ENCODE measurements around the gene POLD2.
A peak's percentile ranks its signal among the peaks of the same experiment; 100 is the strongest.

Gene POLD2

DNA sequence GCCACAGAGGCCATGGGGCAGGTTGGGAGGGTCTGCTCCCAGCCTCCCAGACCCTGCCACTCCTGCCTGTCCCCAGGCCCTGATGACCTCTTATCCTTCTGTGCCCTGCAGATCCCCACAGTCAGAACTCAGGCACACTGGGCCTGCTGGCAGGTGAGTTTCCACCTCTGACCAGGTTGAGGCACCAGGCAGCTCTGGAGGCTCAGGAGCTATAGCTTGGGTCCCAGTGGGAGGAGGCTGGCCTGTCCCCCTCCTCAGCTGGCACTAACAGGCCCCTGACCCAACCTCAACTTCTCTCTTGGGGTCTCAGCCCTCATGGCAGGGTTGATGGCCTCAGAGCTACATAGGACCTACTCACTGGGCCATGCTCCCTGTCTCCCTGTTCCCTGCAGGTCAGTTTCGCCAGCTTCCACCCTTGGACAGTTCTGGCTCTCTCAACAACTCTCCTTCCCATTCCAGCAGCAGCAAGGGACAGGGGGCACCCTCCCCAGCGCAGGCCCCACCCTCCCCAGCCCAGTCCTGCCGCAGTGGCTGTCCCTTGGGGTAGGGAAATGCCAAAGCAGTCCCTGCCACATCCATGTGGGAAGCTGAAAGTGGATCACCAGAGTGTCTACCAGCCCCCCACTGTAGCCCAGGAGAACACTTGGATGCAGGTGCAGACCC is 21.9 kb downstream of the POLD2 start:
- no peak for DNase-seq

DNA sequence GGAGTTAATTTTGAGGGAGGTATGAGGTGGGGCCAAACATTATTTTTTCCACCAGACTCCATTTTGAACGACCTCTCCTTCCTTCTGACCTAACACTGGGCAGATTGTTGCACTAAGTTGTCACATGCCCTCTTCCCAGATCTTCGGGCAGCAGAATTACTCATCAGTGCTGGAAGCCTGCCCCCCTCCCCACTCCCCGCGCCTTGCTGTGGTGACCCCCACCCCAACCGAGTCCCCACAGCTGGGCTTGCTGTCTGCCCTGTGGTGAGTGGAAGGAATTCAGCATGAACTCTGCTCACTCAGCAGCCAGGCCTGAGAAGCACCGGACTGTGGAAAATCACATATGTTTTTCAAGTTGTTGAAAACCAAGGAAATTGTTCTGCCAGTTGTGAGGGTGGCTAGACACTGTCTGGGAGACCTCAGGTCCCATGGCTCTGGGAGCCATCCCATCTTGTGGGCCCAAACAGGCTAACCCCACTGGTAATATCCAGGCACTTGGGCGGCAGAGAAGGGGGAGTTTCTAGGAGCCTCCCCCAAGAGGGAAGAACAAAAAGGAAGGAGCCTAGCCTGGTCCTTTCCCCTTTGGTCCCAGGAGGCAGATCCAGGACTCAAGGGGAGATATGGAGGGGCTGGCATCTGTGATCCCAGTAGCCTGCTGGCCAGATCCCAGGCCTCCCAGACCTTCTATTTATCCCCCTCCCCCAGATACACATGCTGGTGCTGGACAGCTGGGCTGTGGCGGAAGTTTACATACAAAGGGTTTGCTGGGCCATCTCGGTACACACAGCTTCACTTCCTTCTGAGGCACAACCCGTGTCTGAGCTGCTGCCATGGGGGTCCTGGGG is 22.7 kb downstream of the POLD2 start:
- no peak for DNase-seq

DNA sequence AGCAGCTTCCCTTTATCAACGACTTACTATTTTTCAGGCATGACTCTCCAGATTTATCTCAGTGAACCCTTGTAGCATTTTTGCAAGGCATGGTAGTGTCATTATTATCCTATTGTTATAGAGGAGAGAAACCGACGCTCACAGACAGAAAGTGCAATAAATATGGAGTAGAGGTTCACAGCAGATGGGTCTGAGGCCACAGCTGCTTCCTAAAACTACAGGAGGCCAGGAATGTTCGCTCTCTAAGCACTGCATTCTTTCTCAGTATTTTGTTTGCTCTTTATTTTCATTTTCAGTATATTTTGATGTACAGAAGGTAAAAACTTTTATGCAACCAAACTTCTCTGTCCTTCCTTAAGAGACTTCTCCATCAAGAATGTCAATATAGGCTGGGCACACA is 23.7 kb downstream of the POLD2 start:
- DNase-seq = no peak

DNA sequence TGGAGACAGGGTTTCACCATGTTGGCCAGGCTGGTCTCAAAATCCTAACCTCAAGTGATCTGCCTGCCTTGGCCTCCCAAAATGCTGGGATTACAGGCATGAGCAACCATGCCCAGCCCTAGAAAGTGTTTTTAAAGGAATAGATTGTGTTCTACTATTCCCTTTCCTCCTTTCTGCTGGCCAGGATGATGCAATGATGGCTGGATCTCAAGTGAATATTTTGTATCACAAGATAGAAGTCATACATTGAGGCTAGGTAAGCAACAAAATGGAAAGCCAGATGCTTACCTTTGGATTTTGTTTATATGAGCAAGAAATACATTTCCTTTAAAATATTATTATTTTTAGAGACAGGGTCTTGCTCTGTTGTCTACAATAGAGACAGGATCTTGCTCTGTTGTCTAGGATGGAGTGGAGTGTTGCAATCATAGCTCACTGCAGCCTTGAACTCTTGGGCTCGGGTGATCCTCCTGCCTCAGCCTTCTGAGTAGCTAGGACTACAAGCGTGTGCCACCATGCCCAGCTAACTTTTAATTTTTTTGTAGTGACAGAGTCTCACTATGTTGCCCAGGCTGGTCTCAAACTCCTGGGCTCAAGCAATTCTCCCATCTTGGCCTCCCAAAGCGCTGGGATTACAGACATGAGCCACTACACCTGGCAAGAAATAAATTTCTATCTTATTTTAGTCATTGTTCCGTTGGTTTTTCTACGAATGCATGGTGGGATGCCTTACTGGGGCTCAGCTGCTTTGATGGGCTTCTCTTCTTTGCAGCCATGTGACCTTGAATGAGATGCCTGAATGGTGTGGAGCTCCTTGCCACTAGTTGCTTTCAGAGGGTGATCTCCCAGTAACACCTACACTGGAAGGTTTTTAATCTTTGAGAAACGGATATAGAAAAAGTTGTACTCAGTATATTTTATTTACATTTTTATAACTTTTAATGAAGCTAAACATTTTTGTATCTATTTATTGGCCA is 25.0 kb downstream of the POLD2 start:
- no peak for DNase-seq

DNA sequence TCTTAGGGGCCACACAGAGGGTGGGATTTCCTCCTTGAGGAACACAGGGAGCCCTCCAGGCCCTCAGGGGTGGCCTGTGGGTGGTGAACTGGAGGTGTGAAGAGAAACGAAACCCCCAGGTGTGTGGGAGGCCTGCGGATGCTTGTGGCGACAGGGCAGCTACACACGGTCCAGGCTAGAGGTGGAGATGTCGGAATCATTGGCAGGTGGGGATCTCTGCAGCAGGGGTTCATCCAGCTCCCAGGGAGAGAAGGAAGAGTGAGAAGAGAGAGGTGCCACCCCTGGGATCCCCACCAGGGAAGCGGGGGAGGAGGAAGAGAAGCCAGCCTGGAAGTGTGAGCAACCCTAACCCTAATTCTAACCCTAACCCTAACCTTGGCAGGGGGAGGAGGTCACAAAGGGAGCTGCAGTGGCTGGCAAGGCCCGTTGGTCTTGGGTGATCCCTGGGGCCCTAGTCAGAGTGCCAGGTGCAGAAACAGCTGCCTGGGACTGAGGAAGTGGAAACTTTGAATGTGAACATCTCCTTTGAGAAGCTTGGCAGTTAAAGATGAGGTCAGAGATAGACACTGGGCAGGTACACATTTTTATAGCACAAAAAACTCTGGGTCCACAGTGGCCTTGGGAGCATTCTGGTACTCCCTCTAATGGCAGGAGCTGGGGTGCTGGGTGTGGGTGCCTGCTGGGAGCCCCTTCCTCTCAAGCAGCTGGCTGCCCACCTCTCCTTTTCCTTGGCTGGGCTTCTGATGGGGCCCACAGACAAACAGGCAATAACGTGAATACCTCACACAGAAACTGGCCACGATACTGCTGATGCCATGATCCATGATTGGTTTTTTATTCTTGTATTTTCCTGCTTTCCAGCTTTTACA is 26.1 kb downstream of the POLD2 start:
- no peak for DNase-seq

DNA sequence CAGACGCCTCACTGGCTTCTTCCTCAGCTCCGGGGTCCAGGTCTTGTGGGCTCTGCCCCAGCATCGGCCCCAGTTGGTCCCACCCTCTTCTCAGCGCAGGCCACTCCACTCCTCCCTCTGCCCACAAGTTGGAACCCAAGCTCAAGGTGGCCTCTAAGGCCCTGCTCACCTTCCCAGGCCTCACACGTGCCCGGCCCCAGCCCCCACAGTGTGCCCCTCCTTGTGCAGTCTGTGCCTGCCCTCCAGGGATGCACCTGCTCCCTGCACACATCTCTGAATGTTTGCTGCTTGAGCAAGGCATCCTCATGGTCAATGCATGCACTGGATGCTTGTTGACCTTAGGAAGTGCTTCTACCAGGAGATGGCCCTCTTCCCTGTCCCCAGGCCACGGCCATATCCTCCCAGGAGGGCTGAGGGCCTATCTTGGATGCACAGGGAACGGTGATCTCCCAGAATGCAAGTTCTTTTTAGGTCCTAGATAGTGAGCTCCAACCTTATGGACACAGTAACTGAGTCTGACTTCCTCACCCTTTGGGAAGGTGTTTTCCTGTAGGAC is 26.9 kb downstream of the POLD2 start:
- DNase-seq = no peak

DNA sequence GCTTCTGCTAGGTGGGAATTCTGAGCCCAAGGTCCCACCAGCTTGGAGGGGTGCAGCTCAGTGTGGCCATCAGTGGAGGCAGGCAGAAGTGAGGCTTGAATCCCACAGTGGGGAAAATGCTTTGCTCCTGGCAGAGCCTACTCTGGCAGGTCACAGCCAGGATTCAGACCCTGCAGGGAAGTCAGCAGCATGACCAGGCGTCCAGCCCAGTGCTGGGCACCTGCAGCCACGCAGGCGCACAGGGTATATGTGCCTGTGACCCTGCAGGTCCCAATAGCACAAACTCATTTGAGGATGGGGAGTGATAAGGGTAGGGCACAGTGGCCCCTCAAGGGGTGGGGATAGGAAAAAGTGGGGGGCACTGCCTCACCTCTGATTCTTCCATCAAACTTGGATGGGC is 27.6 kb downstream of the POLD2 start:
- no peak for DNase-seq

DNA sequence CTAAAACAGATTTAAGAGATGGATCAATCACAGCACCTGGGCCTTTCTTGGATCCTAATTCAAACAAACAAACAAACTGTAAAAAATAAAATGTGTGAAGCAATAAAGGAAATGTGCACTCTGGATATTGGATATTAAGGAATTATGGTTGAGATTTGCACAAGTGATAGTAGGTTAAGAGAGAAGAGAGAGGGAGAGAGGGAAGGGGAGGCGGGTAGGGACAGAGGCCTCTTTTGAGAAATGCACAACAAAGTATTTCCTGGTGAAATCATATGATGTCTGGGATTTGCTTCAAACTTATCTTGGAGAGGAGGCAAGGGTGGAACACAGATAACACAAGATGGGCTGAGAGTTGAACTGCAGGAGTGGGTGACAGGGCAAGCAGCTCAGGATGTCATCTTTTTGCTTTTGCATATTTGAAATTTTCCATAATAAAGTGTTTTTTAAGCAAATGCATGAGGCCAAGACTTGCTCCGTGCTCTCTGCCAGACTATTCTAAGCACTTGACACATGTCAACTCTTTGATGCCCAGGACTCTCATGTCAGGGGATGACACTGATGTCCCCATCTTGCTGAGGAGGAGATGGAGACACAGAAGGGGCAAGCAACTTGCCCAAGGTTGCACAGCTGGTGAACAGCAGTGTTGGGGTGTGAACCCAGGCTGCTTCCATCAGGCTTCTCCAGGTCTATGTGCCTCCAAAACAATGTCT is 28.3 kb downstream of the POLD2 start:
- no peak for DNase-seq

DNA sequence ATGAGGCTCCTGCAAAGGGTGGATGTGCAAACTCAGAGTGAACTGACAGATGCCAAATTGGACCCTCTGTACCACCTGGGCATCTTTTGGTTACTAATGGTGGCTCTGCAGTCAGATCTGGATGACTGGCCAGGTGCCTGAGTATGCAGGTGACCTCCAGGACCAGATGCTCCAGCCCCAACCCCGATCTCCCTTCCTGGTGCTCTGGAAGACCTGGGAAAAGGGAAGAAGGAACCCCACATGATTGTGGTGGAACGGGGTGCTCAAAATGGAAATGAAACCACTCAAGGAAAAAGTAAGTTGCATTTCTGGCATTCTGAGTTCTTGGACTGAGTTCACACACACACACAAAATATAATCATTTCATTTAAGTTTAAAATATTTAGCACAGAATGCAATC is 29.0 kb downstream of the POLD2 start:
- no peak for DNase-seq

DNA sequence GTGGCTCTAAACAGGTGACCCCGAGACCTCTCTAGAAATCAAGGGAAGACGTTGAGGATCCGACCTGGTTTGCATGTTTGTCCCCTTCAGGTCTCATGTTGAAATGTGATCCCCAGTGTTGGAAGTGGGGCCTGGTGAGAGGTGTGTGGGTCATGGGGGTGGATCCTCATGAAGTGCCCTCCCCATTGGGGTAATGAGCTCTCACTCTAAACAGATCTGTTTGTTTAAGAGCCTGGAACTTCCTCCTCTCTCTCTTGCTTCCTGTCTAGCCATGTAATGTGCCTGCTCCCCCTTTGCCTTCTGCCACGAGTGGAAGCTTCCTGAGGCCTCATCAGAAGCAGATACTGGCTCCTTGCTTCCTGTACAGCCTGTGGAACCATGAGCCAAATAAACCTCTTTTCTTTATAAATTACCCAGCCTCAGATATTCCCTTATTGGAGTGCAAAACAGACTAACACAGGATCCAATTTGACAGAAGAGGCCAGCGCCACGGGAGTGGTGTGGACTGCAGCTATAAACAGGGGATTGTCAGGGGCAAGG is 30.2 kb downstream of the POLD2 start:
- no peak for DNase-seq

DNA sequence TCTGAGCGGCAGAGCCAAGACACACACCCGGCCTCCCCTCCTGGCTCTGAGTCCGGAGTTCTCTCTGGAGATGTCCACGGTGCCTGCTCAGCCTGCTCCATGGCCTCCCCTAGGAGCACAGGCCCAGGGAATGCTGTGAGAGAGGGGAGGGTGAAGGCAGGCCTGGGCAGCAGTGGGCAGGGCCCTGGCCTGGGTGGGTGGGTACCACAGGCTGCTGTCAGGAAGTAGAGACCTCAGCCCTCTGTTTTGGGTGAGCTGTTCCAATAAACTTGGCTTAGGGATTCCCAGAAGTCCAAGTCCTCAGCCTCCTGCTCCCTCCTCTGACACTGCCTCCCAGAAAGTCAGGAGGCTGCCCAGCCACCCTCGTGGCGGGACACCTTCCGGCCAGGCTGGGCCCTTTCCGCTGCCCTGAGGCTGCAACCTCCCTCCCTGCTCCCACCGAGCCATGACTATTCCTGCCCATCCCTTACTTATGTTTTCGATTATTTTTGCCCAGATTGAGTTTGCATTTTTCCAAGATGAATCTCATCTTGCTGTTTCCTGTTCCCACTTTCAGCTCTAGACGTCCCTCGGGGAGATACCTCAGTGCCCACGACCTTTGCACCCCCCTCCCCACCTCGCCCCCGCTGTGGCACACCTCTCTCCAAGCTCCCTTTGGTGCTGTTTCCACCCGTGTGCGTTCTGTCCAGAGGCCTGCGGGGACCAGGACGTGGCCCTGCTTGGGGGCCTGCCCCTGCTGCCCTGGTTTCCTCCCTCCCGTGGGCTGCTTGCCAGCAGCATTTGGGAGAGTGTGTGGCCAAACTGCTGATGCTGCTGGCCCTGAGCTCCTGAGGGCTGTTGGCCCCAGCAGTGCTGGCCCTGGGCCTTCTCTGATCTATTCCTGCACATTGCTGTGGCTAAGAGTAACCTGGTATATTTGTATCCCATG is 35.2 kb downstream of the POLD2 start:
- DNase-seq = no peak

DNA sequence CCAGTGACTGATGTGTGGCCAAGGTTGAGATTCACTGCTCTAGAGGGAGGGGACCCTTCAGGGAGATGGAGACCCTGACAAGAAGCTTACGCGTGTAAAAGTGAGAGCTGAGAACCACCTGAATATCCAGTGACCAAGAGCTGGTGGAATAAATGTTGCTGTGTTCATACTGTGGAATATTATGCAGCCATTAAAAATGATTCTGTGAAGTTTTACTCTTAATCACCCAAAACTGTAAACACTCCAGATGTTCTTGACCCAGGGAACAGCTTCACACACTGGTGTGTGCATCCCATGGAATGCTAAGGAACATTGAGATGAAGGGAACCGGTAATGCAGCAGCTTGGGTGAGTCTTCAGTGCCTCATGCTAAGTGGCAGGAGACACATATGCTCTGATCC is 36.7 kb downstream of the POLD2 start:
- DNase-seq = no peak

DNA sequence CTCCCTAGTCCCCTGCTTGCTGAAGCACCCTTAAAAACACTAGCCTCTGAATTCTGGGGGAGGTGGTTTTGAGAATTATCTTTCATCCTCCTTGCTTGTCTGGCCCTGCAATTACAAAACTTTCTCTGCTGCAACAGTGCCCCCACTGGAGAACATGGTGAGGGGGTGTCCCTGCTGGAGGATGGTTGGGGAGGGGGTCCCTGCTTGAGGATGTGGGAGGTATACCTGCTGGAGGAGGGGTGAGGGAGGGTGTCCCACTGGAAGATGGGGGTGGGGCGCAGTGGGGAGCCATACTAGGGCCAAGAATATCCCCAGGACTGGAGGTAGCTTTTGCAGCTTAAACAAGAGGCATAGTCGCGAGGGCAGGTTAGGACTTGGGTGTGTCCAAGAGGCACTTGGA is 37.8 kb downstream of the POLD2 start:
- DNase-seq = no peak

DNA sequence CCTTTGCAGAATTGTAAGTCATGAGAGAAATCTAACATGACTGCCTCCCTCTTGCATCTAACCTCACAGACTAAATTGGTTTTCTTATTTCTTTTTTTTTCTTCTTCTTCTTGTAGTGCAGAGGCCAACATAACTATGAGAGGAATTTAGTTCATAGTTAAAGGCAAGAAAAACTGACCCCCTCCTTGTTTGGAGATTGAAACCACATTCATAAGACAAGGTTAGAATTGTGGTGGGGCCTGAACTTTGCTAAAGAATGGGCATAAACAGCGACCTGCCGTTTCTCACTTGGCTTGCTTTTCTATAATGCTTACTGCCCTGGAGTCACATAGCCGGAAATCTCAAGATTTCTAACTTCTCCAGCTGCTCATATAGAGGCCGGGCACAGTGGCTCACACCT is 38.6 kb downstream of the POLD2 start:
- no peak for DNase-seq

DNA sequence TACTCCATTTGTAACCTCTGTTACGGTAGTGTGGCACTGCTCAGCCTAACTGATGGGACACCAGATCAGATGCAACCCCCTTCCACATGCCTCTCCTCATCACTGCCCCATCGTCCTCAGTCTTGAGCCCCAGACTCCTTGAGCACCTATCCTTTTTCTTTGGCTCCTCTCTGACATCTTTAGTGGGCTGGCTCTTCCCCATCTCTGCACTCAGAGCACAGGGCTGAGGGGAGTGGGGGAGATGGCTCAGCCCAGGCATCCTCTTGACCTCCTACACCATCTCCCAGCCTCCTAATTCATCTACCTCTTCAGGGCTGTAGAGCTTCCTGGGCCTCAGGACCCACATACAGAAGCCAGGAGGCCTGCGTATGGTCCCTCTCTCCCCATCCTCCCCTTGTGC is 39.6 kb downstream of the POLD2 start:
- DNase-seq = no peak

DNA sequence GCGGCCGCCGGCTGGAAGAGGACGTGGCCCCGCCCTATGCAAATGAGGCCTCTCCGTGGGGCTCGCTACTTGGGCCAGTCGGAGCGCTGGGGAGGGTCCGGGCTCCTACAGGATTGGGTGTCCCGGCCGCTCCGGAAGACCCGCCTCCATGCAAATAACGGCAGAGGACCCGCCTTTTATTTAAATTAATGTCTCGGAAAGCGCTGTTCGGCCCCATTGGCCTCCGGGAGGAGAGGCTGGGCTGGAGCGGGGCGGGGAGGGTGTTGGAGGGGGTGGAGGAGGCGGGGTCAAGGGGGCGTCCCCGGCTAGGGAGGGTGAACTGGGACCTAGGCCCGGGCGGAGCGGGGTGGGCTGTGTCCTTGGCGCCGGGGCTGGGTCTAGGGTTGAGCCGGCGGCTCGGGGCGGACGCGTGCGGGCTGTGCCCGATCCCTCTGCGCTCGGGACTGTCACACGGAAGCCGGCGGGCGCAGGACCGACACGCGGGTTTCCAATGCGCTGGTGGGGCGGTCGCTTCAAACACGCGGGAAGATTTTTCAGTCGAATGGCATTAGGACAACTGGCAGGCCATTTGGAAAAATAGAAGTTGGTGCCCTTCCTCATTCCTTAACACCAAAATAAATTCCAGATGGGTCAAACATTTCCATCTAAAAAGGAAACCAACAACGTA is 40.7 kb downstream of the POLD2 start:
- peak; percentile 98 for DNase-seq

DNA sequence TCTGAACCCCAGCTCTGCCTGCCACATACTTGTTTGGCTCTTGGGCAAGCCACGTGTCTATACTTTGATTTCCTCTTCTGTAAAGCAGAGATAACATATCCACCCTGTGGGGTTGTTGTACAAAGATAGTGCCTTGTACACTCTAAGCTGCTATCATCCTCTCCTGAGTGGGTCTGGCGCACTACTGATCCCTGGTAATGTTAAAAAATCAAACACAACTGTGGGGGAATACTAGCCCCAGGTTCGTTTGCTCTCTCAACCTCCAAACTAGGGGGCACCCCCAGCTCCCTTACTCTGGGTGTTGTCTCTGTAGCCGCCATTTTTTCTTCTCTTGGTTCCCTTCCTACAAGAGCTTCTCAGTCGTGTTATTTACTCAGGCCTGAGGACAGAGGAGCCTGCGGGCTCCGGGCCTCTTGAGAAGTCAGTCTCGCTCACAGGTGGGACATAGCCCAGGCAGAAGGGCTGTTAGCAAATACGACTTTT is 42.0 kb downstream of the POLD2 start:
- no peak for DNase-seq

DNA sequence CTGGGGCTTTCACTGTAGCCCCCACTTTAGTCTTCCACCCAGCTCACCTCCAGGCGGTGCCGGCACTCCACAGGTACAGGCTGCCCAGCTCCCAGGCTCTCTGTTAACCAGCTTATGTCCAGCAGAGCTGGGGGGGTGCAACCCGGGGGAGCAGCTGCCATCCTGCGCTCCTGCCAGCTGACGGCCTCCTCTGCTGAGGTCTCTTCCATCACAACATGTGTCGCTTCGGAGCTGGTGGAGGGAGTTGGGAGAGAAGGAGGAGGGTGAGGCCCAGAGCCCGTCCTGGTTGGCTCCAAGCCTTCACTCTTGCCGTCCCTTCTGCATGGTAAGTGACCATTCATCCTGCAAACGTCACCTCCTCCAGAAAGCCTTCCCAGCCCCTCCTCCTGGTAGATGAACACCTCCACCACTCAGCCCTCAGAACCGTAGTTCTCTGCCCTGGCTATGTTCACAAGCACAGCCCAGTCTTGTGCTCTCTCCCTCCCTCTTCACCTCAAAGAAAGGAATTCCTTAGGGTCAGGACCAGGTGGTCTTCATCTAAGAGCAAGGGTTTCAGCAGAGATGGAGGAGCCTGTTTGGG is 42.6 kb downstream of the POLD2 start:
- no peak for DNase-seq

DNA sequence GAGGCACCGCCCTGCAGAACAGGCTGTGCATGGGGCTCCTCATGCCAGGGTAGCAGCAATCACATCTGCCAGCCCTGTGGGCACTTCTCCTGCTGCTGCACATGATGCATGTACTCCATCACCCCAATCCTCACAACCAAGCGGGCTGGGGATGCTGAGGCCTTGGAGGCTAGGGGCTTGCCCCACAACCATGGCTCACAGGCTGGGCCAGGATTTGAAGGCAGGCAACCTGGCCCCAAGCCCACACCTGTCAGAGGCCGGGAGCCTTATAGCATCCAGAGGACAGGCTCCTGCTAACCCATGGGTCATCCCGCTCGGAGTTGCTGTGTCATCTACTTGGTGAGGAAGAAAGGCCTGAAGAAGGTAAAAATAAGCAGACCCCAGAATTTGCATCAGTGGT is 43.2 kb downstream of the POLD2 start:
- DNase-seq = no peak
